IMR-90 (cell line): Measurements from ENCODE around the gene TNP1. TPM values are rescaled to one million over a fixed set of nuclear protein-coding genes. Genes with fewer than 3 reads are reported as not detected.
A peak's percentile ranks its signal among the peaks of the same experiment; 100 is the strongest.

Source experiments
- ATAC-seq: fragments of 200-7000 bp; cut with Tn5 transposase; 2 replicates; pipeline ENCODE4 v1.9.1; 2020; ENCODE audit warnings: low read depth, mild to moderate bottlenecking, moderate library complexity
- BruUV-seq: library from RNA; stranded (reverse); fragments of 400-500 nt; replicated peaks from 2 replicates; lab custom pipeline; 2021; lab: Mats Ljungman, UMichigan
- CTCF ChIA-PET: fragments of 300-600 bp; formaldehyde crosslinking; extraction: SDS; loops from one replicate; lab custom pipeline; 2021; ENCODE audit warnings: antibody characterized with exemption; lab: Yijun Ruan, JAX
- POLR2A ChIA-PET: fragments of 300-600 bp; sonication (Branson Sonifier 250); formaldehyde crosslinking; loops from one replicate; lab custom pipeline; 2022; ENCODE audit warnings: antibody characterized with exemption; ENCODE audit not compliant: unreplicated experiment; lab: Charles Lee
- DNase-seq: peaks from one replicate; pipeline ENCODE4 v3.0.0; 2013
- H2AFZ ChIP-seq: replicated peaks from 2 replicates; pipeline ENCODE3; 2013; ENCODE audit warnings: low read length, mild to moderate bottlenecking; ENCODE audit not compliant: poor library complexity
- H2AK5ac ChIP-seq: 2 replicates; pipeline ENCODE4 v1.6.1; 2013; ENCODE audit warnings: low read depth, low read length, inconsistent platforms
- H2AK9ac ChIP-seq: replicated peaks from 2 replicates; pipeline ENCODE3; 2013; ENCODE audit warnings: mild to moderate bottlenecking, low read depth, low read length, moderate library complexity; ENCODE audit not compliant: poor library complexity
- H2BK120ac ChIP-seq: 2 replicates; pipeline ENCODE4 v1.6.1; 2013; ENCODE audit warnings: low read depth, low read length, inconsistent platforms
- H2BK15ac ChIP-seq: 3 replicates; pipeline ENCODE4 v1.6.1; 2013; ENCODE audit warnings: low read depth, low read length, inconsistent platforms
- H2BK20ac ChIP-seq: 2 replicates; pipeline ENCODE4 v1.6.1; 2013; ENCODE audit warnings: low read depth, mild to moderate bottlenecking, inconsistent platforms, low read length, moderate library complexity
- H2BK5ac ChIP-seq: 2 replicates; pipeline ENCODE4 v1.6.1; 2013; ENCODE audit warnings: mild to moderate bottlenecking, low read depth, low read length, inconsistent platforms; ENCODE audit not compliant: poor library complexity, severe bottlenecking
- H3K14ac ChIP-seq: replicated peaks from 2 replicates; pipeline ENCODE4 v1.6.1; 2013; ENCODE audit warnings: low read depth, low read length, inconsistent platforms
- H3K18ac ChIP-seq: 2 replicates; pipeline ENCODE4 v1.6.1; 2013; ENCODE audit warnings: low read depth, low read length, control low read depth
- H3K23ac ChIP-seq: 2 replicates; pipeline ENCODE4 v1.6.1; 2013; ENCODE audit warnings: low read depth, low read length, inconsistent platforms
- H3K27ac ChIP-seq: 2 replicates; pipeline ENCODE4 v1.5.1; 2013; ENCODE audit warnings: mild to moderate bottlenecking, control low read depth, low read length; ENCODE audit not compliant: insufficient read depth
- H3K27me3 ChIP-seq: 2 replicates; pipeline ENCODE4 v1.6.1; 2013; ENCODE audit warnings: low read length; ENCODE audit not compliant: control insufficient read depth, insufficient read depth
- H3K36me3 ChIP-seq: 2 replicates; pipeline ENCODE4 v1.6.1; 2013; ENCODE audit warnings: low read length, mixed read lengths; ENCODE audit not compliant: control insufficient read depth, insufficient read depth
- H3K4ac ChIP-seq: 2 replicates; pipeline ENCODE4 v1.6.1; 2013; ENCODE audit warnings: low read depth, low read length, inconsistent platforms
- H3K4me1 ChIP-seq: 2 replicates; pipeline ENCODE4 v1.6.1; 2013; ENCODE audit warnings: low read length, mixed read lengths; ENCODE audit not compliant: control insufficient read depth, insufficient read depth
- H3K4me2 ChIP-seq: 2 replicates; pipeline ENCODE4 v1.6.1; 2013; ENCODE audit warnings: low read depth, mild to moderate bottlenecking, control low read depth, low read length, moderate library complexity
- H3K4me3 ChIP-seq: 2 replicates; pipeline ENCODE4 v1.5.1; 2013; ENCODE audit warnings: low read depth, mild to moderate bottlenecking, control low read depth, low read length, moderate library complexity; ENCODE audit not compliant: insufficient read depth
- H3K56ac ChIP-seq: 2 replicates; pipeline ENCODE4 v1.6.1; 2013; ENCODE audit warnings: low read length, inconsistent platforms; ENCODE audit not compliant: insufficient read depth; ENCODE audit errors: extremely low read depth
- H3K79me1 ChIP-seq, 2 experiments: 2 replicates each; pipeline ENCODE4 v1.6.1; 2013; ENCODE audit warnings: low read length in 2 of 2, inconsistent platforms in 1 of 2, low read depth in 1 of 2
- H3K9ac ChIP-seq: 2 replicates; pipeline ENCODE4 v1.6.1; 2013; ENCODE audit warnings: low read depth, low read length, control low read depth
- H3K9me1 ChIP-seq: 2 replicates; pipeline ENCODE4 v1.6.1; 2013; ENCODE audit warnings: low read length, inconsistent platforms; ENCODE audit not compliant: insufficient read depth
- H3K9me3 ChIP-seq: 2 replicates; pipeline ENCODE4 v1.6.1; 2013; ENCODE audit warnings: low read length; ENCODE audit not compliant: control insufficient read depth, insufficient read depth
- H4K20me1 ChIP-seq: 2 replicates; pipeline ENCODE4 v1.6.1; 2013; ENCODE audit warnings: low read length, inconsistent platforms; ENCODE audit not compliant: insufficient read depth
- H4K5ac ChIP-seq: 2 replicates; pipeline ENCODE4 v1.6.1; 2013; ENCODE audit warnings: mild to moderate bottlenecking, low read depth, low read length, control low read depth
- H4K8ac ChIP-seq, 2 experiments: 2 replicates each; pipeline ENCODE4 v1.6.1; 2013; ENCODE audit warnings: low read depth in 2 of 2, low read length in 2 of 2, control low read depth in 1 of 2, inconsistent platforms in 1 of 2
- H4K91ac ChIP-seq: 2 replicates; pipeline ENCODE4 v1.6.1; 2013; ENCODE audit warnings: low read depth, low read length, inconsistent platforms; ENCODE audit not compliant: insufficient read depth
- CHD1 ChIP-seq: IDR thresholded peaks from 2 replicates; pipeline ENCODE4 v1.6.1; 2012; ENCODE audit warnings: low read depth, low read length, improper control_type of control experiment
- MAFK ChIP-seq: IDR thresholded peaks from 2 replicates; pipeline ENCODE4 v1.6.1; 2012; ENCODE audit warnings: low read depth, low read length, improper control_type of control experiment
- MAZ ChIP-seq: IDR thresholded peaks from 2 replicates; pipeline ENCODE4 v1.6.1; 2012; ENCODE audit warnings: low read depth, mild to moderate bottlenecking, low read length, improper control_type of control experiment, moderate library complexity, borderline replicate concordance
- MXI1 ChIP-seq: IDR thresholded peaks from 2 replicates; pipeline ENCODE4 v1.6.1; 2012; ENCODE audit warnings: low read depth, mild to moderate bottlenecking, low read length, moderate library complexity, borderline replicate concordance
- RAD21 ChIP-seq: IDR thresholded peaks from 2 replicates; pipeline ENCODE4 v1.6.1; 2012; ENCODE audit warnings: low read length, improper control_type of control experiment
- RFX5 ChIP-seq: IDR thresholded peaks from 2 replicates; pipeline ENCODE4 v1.8.0; 2012; ENCODE audit warnings: low read depth, mild to moderate bottlenecking, low read length, moderate library complexity
- SMC3 ChIP-seq: fragments of 150-350 bp; IDR thresholded peaks from 2 replicates; pipeline ENCODE4 v1.6.1; 2016; ENCODE audit warnings: low read depth, mild to moderate bottlenecking, antibody characterized with exemption, low read length, moderate library complexity
- WGBS, 2 experiments: methylation state at CpG; one replicate each; pipeline versions ENCODE4 v1.1.5 to v1.1.7; 2013; ENCODE audit warnings: missing lambda C conversion rate in 2 of 2; ENCODE audit not compliant: insufficient read length in 1 of 2; ENCODE audit errors: extremely low coverage in 2 of 2; 5-methylcytosine and 5-hydroxymethylcytosine counted together
- dilution Hi-C: fragments of 300-500 bp; cut with HindIII; formaldehyde crosslinking; loops from one replicate; pipeline ENCODE4 v1.14.3; 2018; ENCODE audit warnings: low sequenced_read_pairs; ENCODE audit not compliant: unreplicated experiment
- in situ Hi-C: fragments of 300-500 bp; cut with MboI; formaldehyde crosslinking; loops from 3 replicates; pipeline ENCODE4 v1.14.3; 2019; ENCODE audit warnings: low sequenced_read_pairs, inconsistent platforms, mixed read lengths
- intact Hi-C: fragments of 100-400 bp; cut with micrococcal nuclease; formaldehyde crosslinking; loops from 2 replicates; pipeline ENCODE4 v1.10.0; 2022
- polyA plus RNA-seq, 3 experiments: library from polyadenylated mRNA; depleted of rRNA; stranded (reverse); fragments of >200 nt; gene quantifications; 2 replicates each; pipeline ENCODE4 v1.2.3, GENCODE V29; 2012; ENCODE audit warnings: low replicate concordance in 1 of 3
- total RNA-seq: library from RNA; depleted of rRNA; stranded (reverse); fragments of >200 nt; gene quantifications from 2 replicates; pipeline ENCODE4 v1.2.3, GENCODE V29; 2012
- TF ChIP-seq, protein P1 (sequence below): fragments of 150-350 bp; IDR thresholded peaks from 2 replicates; pipeline ENCODE4 v1.6.1; 2016; ENCODE audit warnings: low read depth, mild to moderate bottlenecking, low read length, moderate library complexity, borderline replicate concordance

Gene TNP1
- total and polyA plus RNA-seq, 2 of the 4 experiments (the other 2 are of a cell fraction) = not detected

DNA sequence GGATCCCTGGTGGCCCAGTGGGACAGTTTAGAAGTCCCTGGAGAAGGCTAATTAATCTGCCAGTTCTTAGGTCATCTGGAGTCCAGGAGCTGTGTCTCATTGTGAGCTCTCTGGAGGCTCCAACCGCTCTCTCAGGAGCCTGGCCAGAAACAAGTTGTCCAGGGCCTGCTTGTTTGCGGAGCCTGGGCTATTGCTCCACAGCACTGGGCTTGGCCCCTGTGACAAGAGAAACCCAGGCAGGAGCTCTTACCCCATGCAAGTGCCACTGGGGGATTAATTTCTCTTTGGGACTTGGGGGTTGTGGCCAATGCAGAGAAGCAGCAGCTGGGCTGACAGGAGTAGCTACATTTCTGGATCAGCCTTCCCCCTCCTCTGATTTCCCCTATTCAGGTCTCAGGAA lies 24.5 kb upstream of the TNP1 start:
- H3K18ac ChIP-seq = peak overlapping the region; percentile 27; the same call in 1 of the 2 replicates
- ATAC-seq (no peak), DNase-seq (no peak)
- no peaks in the 10 kb centered on the region for H3K79me1 ChIP-seq
- no peak overlapping the region for H3K27ac ChIP-seq
- no peak overlapping the region for H2AK5ac ChIP-seq
- H2AK9ac ChIP-seq = no peak overlapping the region
- no TSS peak for BruUV-seq
- peak overlapping the region; percentile 27 for H2BK20ac ChIP-seq
- H3K4me3 ChIP-seq = no peak overlapping the region
- no peak for TF ChIP-seq MXI1
- TF ChIP-seq RAD21 = no peak
- no peak for TF ChIP-seq RFX5
- no peak for TF ChIP-seq SMC3
- TF ChIP-seq, protein P1, sequence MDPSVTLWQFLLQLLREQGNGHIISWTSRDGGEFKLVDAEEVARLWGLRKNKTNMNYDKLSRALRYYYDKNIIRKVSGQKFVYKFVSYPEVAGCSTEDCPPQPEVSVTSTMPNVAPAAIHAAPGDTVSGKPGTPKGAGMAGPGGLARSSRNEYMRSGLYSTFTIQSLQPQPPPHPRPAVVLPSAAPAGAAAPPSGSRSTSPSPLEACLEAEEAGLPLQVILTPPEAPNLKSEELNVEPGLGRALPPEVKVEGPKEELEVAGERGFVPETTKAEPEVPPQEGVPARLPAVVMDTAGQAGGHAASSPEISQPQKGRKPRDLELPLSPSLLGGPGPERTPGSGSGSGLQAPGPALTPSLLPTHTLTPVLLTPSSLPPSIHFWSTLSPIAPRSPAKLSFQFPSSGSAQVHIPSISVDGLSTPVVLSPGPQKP = no peak
- no peak for TF ChIP-seq CHD1
- TF ChIP-seq MAZ = no peak
- no peak for TF ChIP-seq MAFK
- no peak overlapping the region for H4K8ac ChIP-seq
- H3K23ac ChIP-seq = no peak overlapping the region
- H4K20me1 ChIP-seq = no peaks in the 10 kb centered on the region
- 100% methylated on average over 1 of the region's 2 CpGs; no CpG with 5 or more reads in 1 of the 2 experiments for WGBS, 2 experiments
- H3K36me3 ChIP-seq = no peaks in the 10 kb centered on the region
- dilution Hi-C loops = no loop called here
- H3K9me3 ChIP-seq = no peaks in the 10 kb centered on the region
- no peak overlapping the region for H2BK5ac ChIP-seq
- CTCF ChIA-PET = interaction anchor here (0.6 kb wide), 1 partner anchor 278 kb away, joined by 3 read pairs; no protein-coding TSS in a partner anchor
- H2BK15ac ChIP-seq = peak overlapping the region; percentile 21; the same call in 1 of the 3 replicates
- intact Hi-C loops = loop anchor here (5.0 to 10.0 kb wide), 2 partner anchors 163 to 280 kb away; no protein-coding TSS in a partner anchor
- peaks cover 15% of the 10 kb centered on the region for H3K4me1 ChIP-seq
- no peak overlapping the region for H3K56ac ChIP-seq
- peaks cover 2% of the 10 kb centered on the region; the same call in 1 of the 2 replicates for H3K27me3 ChIP-seq
- no peak overlapping the region for H3K4ac ChIP-seq
- POLR2A ChIA-PET = interaction anchor here (0.5 kb wide), 1 partner anchor 189 kb away, joined by 7 read pairs; the partner anchor contains the start of gene IGFBP5
- in situ Hi-C loops = no loop called here
- no peak overlapping the region for H3K9ac ChIP-seq
- no peak overlapping the region for H3K14ac ChIP-seq
- H2AFZ ChIP-seq = no peak overlapping the region
- peak overlapping the region; percentile 7; the same call in 1 of the 2 replicates for H4K5ac ChIP-seq
- H3K4me2 ChIP-seq = no peak overlapping the region
- H3K9me1 ChIP-seq = peaks cover 7% of the 10 kb centered on the region
- peak overlapping the region; percentile 16 for H2BK120ac ChIP-seq
- H4K91ac ChIP-seq = no peak overlapping the region
